ENCODE results near the gene UCKL1.

- no peak for TF ChIP-seq POLR2A (IDR thresholded peaks at IDR 0.05)
- no peak for TF ChIP-seq CTCF (IDR thresholded peaks at IDR 0.05)
- no peak for TF ChIP-seq POLR2AphosphoS5 (IDR thresholded peaks at IDR 0.05; ENCODE audit: insufficient read depth in 1 of 2, low read depth in 1 of 2)
Observed at GRCh38 chr20:63982937-63983336, 26.7 kb upstream of the UCKL1 start.
